GM12878 (cell line): ENCODE measurements around the gene PRKAG2. TPM values are rescaled to one million over a fixed set of nuclear protein-coding genes. Genes with fewer than 3 reads are reported as not detected.

Experiments used
- ATAC-seq: fragments of 200-7000 bp; cut with Tn5 transposase; 3 replicates; pipeline ENCODE4 v1.9.1; 2020; ENCODE audit warnings: mild to moderate bottlenecking, moderate library complexity
- BruUV-seq: library from RNA; stranded (reverse); fragments of 400-500 nt; replicated peaks from 2 replicates; lab custom pipeline; 2021; lab: Mats Ljungman, UMichigan
- CTCF ChIA-PET: fragments of 300-600 bp; sonication (Branson Sonifier 250); formaldehyde crosslinking; extraction: SDS; loops from one replicate; lab custom pipeline; 2021; ENCODE audit warnings: inconsistent platforms; lab: Yijun Ruan, JAX
- POLR2A ChIA-PET: fragments of 350-600 bp; formaldehyde crosslinking; extraction: SDS; loops from one replicate; lab custom pipeline; 2021; ENCODE audit warnings: inconsistent platforms; lab: Charles Lee
- RAD21 ChIA-PET: fragments of 300-600 bp; sonication (Branson Sonifier 250); formaldehyde crosslinking; loops from one replicate; lab custom pipeline; 2023; ENCODE audit warnings: antibody characterized with exemption; ENCODE audit not compliant: unreplicated experiment; lab: Charles Lee
- SMC1A ChIA-PET: fragments of 300-600 bp; sonication (Branson Sonifier 250); formaldehyde crosslinking; loops from one replicate; lab custom pipeline; 2023; ENCODE audit not compliant: unreplicated experiment, uncharacterized antibody; lab: Charles Lee
- DNase-seq: peaks from one replicate; pipeline ENCODE4 v3.0.0-alpha.2; 2011; ENCODE audit warnings: low read depth, low spot score
- FAIRE-seq: peaks from 3 replicates; lab custom pipeline; 2011; peaks lifted over from hg19 to GRCh38; lab: Jason Lieb, UNC
- H2AFZ ChIP-seq: 2 replicates; pipeline ENCODE4 v1.6.0; 2011; ENCODE audit warnings: low read depth, low read length, control low read depth; ENCODE audit not compliant: control insufficient read depth
- H3K27ac ChIP-seq: 2 replicates; pipeline ENCODE4 v1.5.1; 2011; ENCODE audit warnings: control low read depth; ENCODE audit not compliant: control insufficient read depth, insufficient read depth
- H3K27me3 ChIP-seq, 2 experiments: replicated peaks in 1 of 2; 2 replicates each; pipeline versions ENCODE4 v1.6.0 to v1.6.1; 2011; ENCODE audit warnings: low read length in 1 of 2; ENCODE audit not compliant: control insufficient read depth in 2 of 2, insufficient read depth in 2 of 2
- H3K36me3 ChIP-seq, 2 experiments: 2 replicates each; pipeline ENCODE4 v1.5.1; 2011; ENCODE audit warnings: low read length in 1 of 2; ENCODE audit not compliant: control insufficient read depth in 2 of 2, insufficient read depth in 2 of 2
- H3K4me1 ChIP-seq: 2 replicates; pipeline ENCODE4 v1.6.1; 2011; ENCODE audit warnings: mild to moderate bottlenecking, low read length, moderate library complexity, mixed read lengths; ENCODE audit not compliant: control insufficient read depth, insufficient read depth
- H3K4me2 ChIP-seq: 2 replicates; pipeline ENCODE4 v1.6.0; 2011; ENCODE audit warnings: control low read depth; ENCODE audit not compliant: control insufficient read depth, insufficient read depth
- H3K4me3 ChIP-seq: fragments of 200-600 bp; sonication (generic); 2 replicates; pipeline ENCODE4 v1.5.1; 2016
- H3K79me2 ChIP-seq: 2 replicates; pipeline ENCODE4 v1.6.0; 2011; ENCODE audit warnings: low read length; ENCODE audit not compliant: control insufficient read depth, insufficient read depth
- H3K9ac ChIP-seq: 2 replicates; pipeline ENCODE4 v1.8.0; 2011; ENCODE audit warnings: low read length, control low read depth, mixed read lengths; ENCODE audit not compliant: control insufficient read depth, insufficient read depth
- H3K9me3 ChIP-seq: replicated peaks from 3 replicates; pipeline ENCODE4 v1.5.1; 2011; ENCODE audit warnings: mild to moderate bottlenecking, low read length; ENCODE audit not compliant: control insufficient read depth, insufficient read depth
- H4K20me1 ChIP-seq: 2 replicates; pipeline ENCODE4 v1.6.0; 2011; ENCODE audit not compliant: control insufficient read depth, insufficient read depth
- ASH2L ChIP-seq: fragments of 300-600, 200-600 bp; sonication (generic); IDR thresholded peaks from 2 replicates; pipeline ENCODE4 v1.6.1; 2017; ENCODE audit warnings: low read depth, mild to moderate bottlenecking, borderline replicate concordance
- EGR1 ChIP-seq, 2 experiments: IDR thresholded peaks; 1 replicate in 1 of 2; 2 replicates in 1 of 2; pipeline ENCODE4 v1.6.1; 2011 to 2012; ENCODE audit warnings: low read depth in 2 of 2, low read length in 2 of 2, borderline replicate concordance in 1 of 2, mild to moderate bottlenecking in 1 of 2, moderate library complexity in 1 of 2
- FOS ChIP-seq: IDR thresholded peaks from 3 replicates; pipeline ENCODE4 v1.6.1; 2011; ENCODE audit warnings: borderline replicate concordance; ENCODE audit not compliant: insufficient read length; ENCODE audit errors: extremely low read depth
- GABPA ChIP-seq: IDR thresholded peaks from 2 replicates; pipeline ENCODE4 v1.6.1; 2014; ENCODE audit warnings: antibody characterized with exemption, low read depth, mild to moderate bottlenecking, inconsistent platforms
- HCFC1 ChIP-seq: fragments of 150-350 bp; IDR thresholded peaks from 2 replicates; pipeline ENCODE4 v1.6.1; 2014; ENCODE audit warnings: low read length
- HDAC6 ChIP-seq: fragments of 200-600 bp; sonication (generic); IDR thresholded peaks from one replicate; pipeline ENCODE4 v1.8.0; 2017; ENCODE audit warnings: antibody characterized with exemption; ENCODE audit not compliant: unreplicated experiment
- KAT2A ChIP-seq: conservative IDR thresholded peaks from 2 replicates; pipeline ENCODE4 v1.6.1; 2011; ENCODE audit warnings: low read depth, low read length; ENCODE audit not compliant: control insufficient read depth
- KDM1A ChIP-seq: fragments of 200-600 bp; sonication (generic); IDR thresholded peaks from 2 replicates; pipeline ENCODE4 v1.6.1; 2016; ENCODE audit warnings: borderline replicate concordance
- KLF5 ChIP-seq: fragments of 450-650 bp; IDR thresholded peaks from 2 replicates; pipeline ENCODE4 v1.6.1; 2014; ENCODE audit warnings: mild to moderate bottlenecking; ENCODE audit not compliant: partially characterized antibody
- NR2C1 ChIP-seq: fragments of 450-650 bp; IDR thresholded peaks from 2 replicates; pipeline ENCODE4 v1.6.1; 2017; ENCODE audit warnings: antibody characterized with exemption, mild to moderate bottlenecking, moderate library complexity
- PML ChIP-seq: IDR thresholded peaks from 2 replicates; pipeline ENCODE4 v1.6.1; 2012; ENCODE audit warnings: low read length, inconsistent platforms
- POU2F2 ChIP-seq: IDR thresholded peaks from 3 replicates; pipeline ENCODE4 v1.6.1; 2011; ENCODE audit warnings: low read depth, mild to moderate bottlenecking, low read length, borderline replicate concordance
- SMARCA5 ChIP-seq: fragments of 450-650 bp; IDR thresholded peaks from 2 replicates; pipeline ENCODE4 v1.6.1; 2017; ENCODE audit warnings: mild to moderate bottlenecking
- SP1 ChIP-seq: IDR thresholded peaks from one replicate; pipeline ENCODE4 v1.6.1; 2011; ENCODE audit warnings: low read depth, low read length
- STAT3 ChIP-seq: IDR thresholded peaks from 2 replicates; pipeline ENCODE4 v1.6.1; 2011; ENCODE audit warnings: low read depth, low read length, improper control_type of control experiment
- WGBS: methylation state at CpG from one replicate; pipeline ENCODE4 v1.1.6; 2016; ENCODE audit warnings: low lambda C conversion rate; ENCODE audit not compliant: insufficient replicate concordance, insufficient coverage; ENCODE audit errors: missing lambda C conversion rate; 5-methylcytosine and 5-hydroxymethylcytosine counted together
- in situ Hi-C: fragments of 300-500 bp; cut with MboI; formaldehyde crosslinking; loops from 9 replicates; pipeline ENCODE4 v1.14.3; 2018; ENCODE audit warnings: mixed read lengths
- intact Hi-C: fragments of 100-400 bp; cut with micrococcal nuclease; formaldehyde crosslinking; loops from one replicate; pipeline ENCODE4 v1.14.2; 2022; ENCODE audit not compliant: unreplicated experiment
- polyA plus RNA-seq, 11 experiments: library from polyadenylated mRNA; depleted of rRNA in 4 of 11; unstranded in 6 of 11; stranded (reverse) in 5 of 11; fragments of >200 nt; fragmentation: Nextera tagmentation in 4 of 11; fragmentation: Illumina TruSeq in 1 of 11; extraction: Ambion mirVana in 4 of 11; extraction: Trizol in 1 of 11; gene quantifications; 1 replicate in 1 of 11; 2 replicates in 10 of 11; pipeline versions ENCODE4 v1.2.1 to v1.2.3, GENCODE V29; 2011 to 2016; ENCODE audit warnings: inconsistent platforms in 2 of 11, missing spikeins in 2 of 11, low read depth in 1 of 11
- total RNA-seq, 4 experiments: library from RNA; depleted of rRNA in 3 of 4; stranded (reverse); fragments of >200 nt in 3 of 4; fragmentation: Illumina TruSeq in 1 of 4; extraction: Trizol in 1 of 4; gene quantifications; 2 replicates each; pipeline versions ENCODE4 v1.2.1 to v1.2.3, GENCODE V29; 2013 to 2021
- TF ChIP-seq, protein P1 (sequence below): fragments of 450-650 bp; IDR thresholded peaks from 2 replicates; pipeline ENCODE4 v1.6.1; 2016; ENCODE audit warnings: mild to moderate bottlenecking

The PRKAG2 gene
- total and polyA plus RNA-seq, 10 of the 15 experiments (the other 5 are each of a cell fraction or from before 2014, with no cell fraction given): 3.4 to 8.9 (median 6.8) TPM

DNA sequence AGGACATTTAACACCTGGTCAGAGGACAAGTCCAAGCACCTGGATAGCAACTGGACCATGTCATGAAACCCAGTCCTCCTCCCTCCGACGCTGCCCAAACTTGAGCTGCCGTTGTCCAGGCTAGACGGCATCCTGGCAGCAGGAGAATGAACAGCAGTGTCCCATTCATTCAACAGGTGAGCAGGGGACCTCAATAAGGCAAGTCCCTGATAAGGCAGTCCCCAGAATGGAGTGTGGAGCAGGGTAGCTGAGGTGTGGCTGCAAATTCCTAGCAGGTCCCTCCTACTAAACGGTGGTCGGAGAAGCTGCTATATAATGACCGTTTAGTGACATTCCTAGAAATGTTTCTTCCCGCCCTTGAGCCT is 169.8 kb downstream of the PRKAG2 start:
- in situ Hi-C loops: no loop called here
- Histone ChIP-seq H3K36me3 (no peaks in the 10 kb centered on the region), H3K9me3 (no peaks in the 10 kb centered on the region), H3K79me2 (no peaks in the 10 kb centered on the region), H4K20me1 (no peaks in the 10 kb centered on the region), H3K27ac (no peak overlapping the region), H3K4me2 (no peak overlapping the region), H3K27me3 (no peaks in the 10 kb centered on the region; a peak in 1 of 4 replicates), H2AFZ (no peak overlapping the region), H3K4me1 (no peaks in the 10 kb centered on the region), H3K9ac (no peak overlapping the region), H3K4me3 (no peak overlapping the region)
- 63% methylated on average over 8 of the region's 8 CpGs for WGBS
- no TSS peak for BruUV-seq
- ATAC-seq (no peak), DNase-seq (no peak), FAIRE-seq (no peak)
- intact Hi-C loops: loop anchor here (5.0 kb wide), 1 partner anchor 75 kb away; no protein-coding TSS in a partner anchor
- SMC1A ChIA-PET: interaction anchor here (0.6 to 2.9 kb wide), 2 partner anchors 73 to 75 kb away, joined by 3 to 7 read pairs; no protein-coding TSS in a partner anchor
- CTCF ChIA-PET: interaction anchor here (0.8 to 1.8 kb wide), 2 partner anchors 11 to 73 kb away, joined by 3 to 5 read pairs; no protein-coding TSS in a partner anchor
- no peak for TF ChIP-seq GABPA
- no peak for TF ChIP-seq HDAC6
- no peak for TF ChIP-seq POU2F2
- TF ChIP-seq HCFC1: no peak
- TF ChIP-seq, protein P1, sequence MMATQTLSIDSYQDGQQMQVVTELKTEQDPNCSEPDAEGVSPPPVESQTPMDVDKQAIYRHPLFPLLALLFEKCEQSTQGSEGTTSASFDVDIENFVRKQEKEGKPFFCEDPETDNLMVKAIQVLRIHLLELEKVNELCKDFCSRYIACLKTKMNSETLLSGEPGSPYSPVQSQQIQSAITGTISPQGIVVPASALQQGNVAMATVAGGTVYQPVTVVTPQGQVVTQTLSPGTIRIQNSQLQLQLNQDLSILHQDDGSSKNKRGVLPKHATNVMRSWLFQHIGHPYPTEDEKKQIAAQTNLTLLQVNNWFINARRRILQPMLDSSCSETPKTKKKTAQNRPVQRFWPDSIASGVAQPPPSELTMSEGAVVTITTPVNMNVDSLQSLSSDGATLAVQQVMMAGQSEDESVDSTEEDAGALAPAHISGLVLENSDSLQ: no peak
- TF ChIP-seq KDM1A: no peak
- TF ChIP-seq STAT3: no peak
- no peak for TF ChIP-seq KLF5
- no peak for TF ChIP-seq FOS
- no peak for TF ChIP-seq PML
- no peak for TF ChIP-seq ASH2L
- no peak for TF ChIP-seq SP1
- no peak for TF ChIP-seq EGR1 (IDR thresholded peaks at IDR 0.05; ENCODE audit: borderline replicate concordance in 1 of 2, low read depth in 2 of 2, low read length in 2 of 2)
- no peak for TF ChIP-seq KAT2A
- no peak for TF ChIP-seq NR2C1
- TF ChIP-seq SMARCA5: no peak
- POLR2A ChIA-PET: interaction anchor here (0.5 kb wide), 1 partner anchor 226 kb away, joined by 3 read pairs; no protein-coding TSS in a partner anchor
- RAD21 ChIA-PET: no interaction called here
